OCI-LY1 (cell line): ENCODE results near the gene GNAO1.

ENCODE experiments used
- H2AFZ ChIP-seq: fragments of 200-600 bp; sonication (generic), shearing (Covaris generic); 2 replicates; pipeline ENCODE4 v1.6.0; 2014; ENCODE audit warnings: antibody characterized with exemption, mild to moderate bottlenecking, low read length
- H3F3A ChIP-seq: fragments of 200-600 bp; sonication (generic), shearing (Covaris generic); 2 replicates; pipeline ENCODE4 v1.6.0; 2014; ENCODE audit warnings: mild to moderate bottlenecking, antibody characterized with exemption, low read length, moderate library complexity; ENCODE audit not compliant: insufficient read depth
- H3K27ac ChIP-seq: fragments of 200-600 bp; sonication (generic); 2 replicates; pipeline ENCODE4 v1.5.1; 2014; ENCODE audit warnings: low read length, mixed run types, mild to moderate bottlenecking, low read depth; ENCODE audit not compliant: poor library complexity, severe bottlenecking
- H3K27me3 ChIP-seq: fragments of 200-600 bp; sonication (generic); 2 replicates; pipeline ENCODE4 v1.6.0; 2014; ENCODE audit warnings: antibody characterized with exemption, mild to moderate bottlenecking, low read length, moderate library complexity; ENCODE audit not compliant: insufficient read depth
- H3K36me3 ChIP-seq: fragments of 200-600 bp; sonication (generic); 2 replicates; pipeline ENCODE4 v1.6.1; 2014; ENCODE audit warnings: mild to moderate bottlenecking, antibody characterized with exemption, low read length, moderate library complexity, mixed read lengths; ENCODE audit not compliant: insufficient read depth
- H3K4me1 ChIP-seq: fragments of 200-600 bp; sonication (generic); 2 replicates; pipeline ENCODE4 v1.5.1; 2014; ENCODE audit warnings: mild to moderate bottlenecking, low read length, moderate library complexity; ENCODE audit not compliant: insufficient read depth, severe bottlenecking
- H3K4me2 ChIP-seq: fragments of 200-600 bp; sonication (generic), shearing (Covaris generic); 2 replicates; pipeline ENCODE4 v1.6.1; 2014; ENCODE audit warnings: low read length
- H3K4me3 ChIP-seq: fragments of 200-600 bp; sonication (generic); 2 replicates; pipeline ENCODE4 v1.5.1; 2014; ENCODE audit warnings: low read length, low read depth, mild to moderate bottlenecking, mixed read lengths; ENCODE audit not compliant: poor library complexity, severe bottlenecking
- H3K79me2 ChIP-seq: fragments of 200-600 bp; shearing (Covaris generic); 2 replicates; pipeline ENCODE4 v1.6.1; 2016; ENCODE audit warnings: mixed run types, low read length, mixed read lengths; ENCODE audit not compliant: insufficient read depth
- H3K9ac ChIP-seq: fragments of 200-600 bp; sonication (generic), shearing (Covaris generic); 2 replicates; pipeline ENCODE4 v1.6.1; 2014; ENCODE audit warnings: mild to moderate bottlenecking, low read length, mixed read lengths
- H3K9me2 ChIP-seq: fragments of 200-600 bp; sonication (generic), shearing (Covaris generic); 2 replicates; pipeline ENCODE4 v1.6.1; 2014; ENCODE audit warnings: low read depth, mild to moderate bottlenecking, low read length, mixed read lengths
- H3K9me3 ChIP-seq: fragments of 200-600 bp; shearing (Covaris generic); 2 replicates; pipeline ENCODE4 v1.6.1; 2014; ENCODE audit warnings: low read length, mixed read lengths
- H4K20me1 ChIP-seq: fragments of 200-600 bp; sonication (generic), shearing (Covaris generic); 2 replicates; pipeline ENCODE4 v1.6.0; 2016; ENCODE audit warnings: mild to moderate bottlenecking, low read length; ENCODE audit not compliant: insufficient read depth
- CTCF ChIP-seq: fragments of 200-600 bp; sonication (generic), shearing (Covaris generic); IDR thresholded peaks from 2 replicates; pipeline ENCODE4 v1.5.1; 2017; ENCODE audit warnings: mild to moderate bottlenecking, antibody characterized with exemption, low read length, moderate library complexity, mixed read lengths
- EZH2 ChIP-seq: fragments of 200-600 bp; sonication (generic), shearing (Covaris generic); IDR thresholded peaks from 2 replicates; pipeline ENCODE4 v1.8.0; 2017; ENCODE audit warnings: borderline replicate concordance, mixed run types, mild to moderate bottlenecking, antibody characterized with exemption, low read length, moderate library complexity, mixed read lengths

Gene GNAO1

GRCh38 chr16:56347166-56347565, 155.9 kb downstream of the GNAO1 start:
- no peak for TF ChIP-seq EZH2
- TF ChIP-seq CTCF: no peak
- Histone ChIP-seq H3K27ac (no peak overlapping the region), H3K36me3 (no peaks in the 10 kb centered on the region), H2AFZ (no peak overlapping the region), H3K4me3 (no peak overlapping the region), H3K9ac (no peak overlapping the region), H3K27me3 (peaks cover 1% of the 10 kb centered on the region; the same call in 1 of the 2 replicates), H3K9me2 (no peaks in the 10 kb centered on the region), H4K20me1 (no peaks in the 10 kb centered on the region), H3K9me3 (no peaks in the 10 kb centered on the region), H3K79me2 (no peaks in the 10 kb centered on the region), H3K4me1 (no peaks in the 10 kb centered on the region), H3K4me2 (no peak overlapping the region), H3F3A (no peaks in the 10 kb centered on the region)

- Histone ChIP-seq H3K4me3 (no peak overlapping the region), H3K4me2 (no peak overlapping the region), H3K9me2 (no peaks in the 10 kb centered on the region), H3K27me3 (peaks cover 3% of the 10 kb centered on the region; the same call in 1 of the 2 replicates), H3K27ac (no peak overlapping the region), H3K36me3 (no peaks in the 10 kb centered on the region), H3K4me1 (no peaks in the 10 kb centered on the region), H3K79me2 (no peaks in the 10 kb centered on the region), H2AFZ (no peak overlapping the region), H3K9me3 (no peaks in the 10 kb centered on the region), H4K20me1 (no peaks in the 10 kb centered on the region), H3K9ac (no peak overlapping the region), H3F3A (no peaks in the 10 kb centered on the region)
- no peak for TF ChIP-seq CTCF
- TF ChIP-seq EZH2: no peak
Measured at GRCh38 chr16:56347670-56348069, 156.4 kb downstream of the GNAO1 start.

GRCh38 chr16:56348168-56349085, 157.1 kb downstream of the GNAO1 start:
- Histone ChIP-seq H3F3A (no peaks in the 10 kb centered on the region), H3K9me2 (no peaks in the 10 kb centered on the region), H3K4me2 (no peak overlapping the region), H3K27me3 (peaks cover 3% of the 10 kb centered on the region; the same call in 1 of the 2 replicates), H2AFZ (no peak overlapping the region), H3K9ac (no peak overlapping the region), H3K36me3 (no peaks in the 10 kb centered on the region), H3K9me3 (no peaks in the 10 kb centered on the region), H4K20me1 (no peaks in the 10 kb centered on the region), H3K4me1 (no peaks in the 10 kb centered on the region), H3K79me2 (no peaks in the 10 kb centered on the region), H3K4me3 (no peak overlapping the region), H3K27ac (no peak overlapping the region)
- TF ChIP-seq EZH2: no peak
- no peak for TF ChIP-seq CTCF
